Fibroblast of skin of right biceps (primary cell): ENCODE results near the gene NKAPL.
A peak's percentile ranks its signal among the peaks of the same experiment; 100 is the strongest.

Experiments used
- DNase-seq: peaks from one replicate; pipeline ENCODE4 v3.0.0-alpha.2; 2013

Gene NKAPL

DNA sequence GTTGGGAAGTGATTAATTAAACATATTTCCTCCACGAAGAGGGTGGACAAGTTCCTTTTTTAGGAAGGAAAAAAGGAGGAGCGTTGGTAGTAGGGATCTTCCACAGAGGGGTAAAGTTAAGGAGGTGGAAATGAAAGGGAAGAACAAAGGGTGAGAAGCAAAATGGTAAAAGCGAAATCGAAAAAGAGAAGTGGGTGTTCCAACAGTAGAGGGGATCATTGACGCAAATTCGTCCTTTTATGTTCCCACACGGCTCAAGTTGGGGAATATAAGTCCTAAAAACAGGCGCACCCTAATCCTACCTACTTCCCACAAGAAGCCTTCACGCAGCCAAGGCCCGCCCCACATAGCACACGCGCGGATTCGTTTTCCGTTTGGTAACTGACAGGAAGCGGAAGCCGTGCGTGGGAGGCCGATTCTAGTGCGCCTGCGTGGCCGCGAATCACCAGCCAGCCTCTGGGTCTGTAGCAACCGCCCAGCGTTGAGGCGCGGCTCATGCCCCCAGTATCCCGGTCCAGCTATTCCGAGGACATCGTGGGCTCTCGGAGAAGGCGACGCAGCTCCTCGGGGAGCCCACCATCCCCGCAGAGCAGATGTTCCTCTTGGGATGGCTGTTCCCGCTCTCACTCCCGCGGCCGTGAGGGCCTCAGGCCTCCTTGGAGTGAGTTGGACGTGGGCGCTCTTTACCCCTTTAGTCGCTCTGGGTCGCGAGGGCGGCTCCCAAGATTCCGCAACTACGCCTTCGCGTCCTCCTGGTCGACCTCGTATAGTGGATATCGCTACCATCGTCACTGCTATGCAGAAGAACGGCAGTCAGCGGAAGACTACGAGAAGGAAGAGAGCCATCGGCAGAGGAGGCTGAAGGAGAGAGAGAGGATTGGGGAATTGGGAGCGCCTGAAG lies at the start of gene NKAPL:
TSS of gene NKAPL (plus strand) at position 421 of the 901 bp plus-strand sequence. CDS start at position 496, 75 bp downstream.
- DNase-seq, result peak; percentile 72

DNA sequence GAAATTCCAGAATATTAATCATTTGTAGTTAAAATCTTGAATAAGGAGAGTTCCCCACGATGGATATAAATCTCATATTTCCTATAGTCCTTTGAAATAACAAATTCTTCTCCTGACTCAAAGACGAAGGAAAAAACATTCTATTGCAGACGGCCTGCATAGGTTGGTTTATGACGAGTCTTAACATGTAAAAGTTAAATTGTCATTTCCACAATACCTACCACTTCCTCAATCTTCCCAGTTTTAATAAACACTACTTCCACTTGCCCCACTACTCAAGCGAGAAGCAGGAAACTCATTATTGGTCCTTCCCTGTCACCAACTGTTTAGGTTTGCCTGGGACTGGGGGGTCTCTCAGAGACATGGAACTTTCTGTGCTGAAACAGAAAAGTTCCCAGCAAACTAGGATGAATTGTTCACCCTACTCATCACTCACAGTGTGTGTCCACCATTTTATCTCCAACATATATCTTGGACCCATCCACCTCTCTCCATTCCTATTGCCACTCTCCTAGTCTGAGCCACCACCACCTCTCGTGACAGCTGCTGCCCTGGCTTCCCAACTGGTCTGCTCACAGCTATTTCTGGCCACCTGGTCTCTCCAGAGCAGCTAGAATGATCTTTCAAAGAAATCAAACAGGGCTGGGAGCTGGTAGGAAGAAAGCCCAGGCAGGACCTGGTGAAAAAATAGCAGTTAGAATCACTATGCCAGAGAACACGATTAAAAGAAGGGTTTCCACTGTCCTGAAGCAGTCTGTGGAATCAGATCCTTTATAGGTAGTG lies 49.2 kb upstream of the NKAPL start:
- DNase-seq, result no peak

DNA sequence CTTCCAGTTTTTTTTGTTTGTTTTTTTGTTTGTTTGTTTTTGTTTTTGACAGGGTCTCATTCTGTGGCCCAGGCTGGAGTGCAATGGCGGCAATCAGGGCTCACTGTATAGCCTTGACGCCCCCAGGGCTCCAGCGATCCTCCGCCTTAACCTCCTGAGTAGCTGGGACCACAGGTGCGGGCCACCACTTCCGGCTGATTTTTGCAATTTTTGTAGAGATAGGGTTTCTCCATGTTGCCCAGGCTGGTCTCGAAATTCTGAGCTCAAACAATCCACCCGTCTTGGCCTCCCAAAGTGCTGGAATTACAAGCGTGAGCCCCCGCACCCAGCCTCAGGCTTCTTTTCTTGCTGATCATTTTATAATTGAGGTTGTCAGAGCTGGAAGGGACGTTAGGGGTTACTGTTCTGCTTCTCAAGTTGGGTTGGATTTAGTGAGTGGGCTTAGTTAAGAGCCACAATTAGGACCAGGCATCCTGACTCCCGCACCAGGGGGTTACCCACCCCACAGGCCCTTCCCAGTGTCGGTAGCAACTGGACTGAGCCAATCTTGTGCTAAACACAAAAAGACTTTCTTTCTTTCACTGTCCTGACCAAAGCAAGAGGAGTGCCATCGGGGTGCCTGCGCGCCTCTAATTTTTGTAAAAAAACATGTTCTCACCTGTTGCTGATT lies 47.1 kb upstream of the NKAPL start:
- no peak for DNase-seq

DNA sequence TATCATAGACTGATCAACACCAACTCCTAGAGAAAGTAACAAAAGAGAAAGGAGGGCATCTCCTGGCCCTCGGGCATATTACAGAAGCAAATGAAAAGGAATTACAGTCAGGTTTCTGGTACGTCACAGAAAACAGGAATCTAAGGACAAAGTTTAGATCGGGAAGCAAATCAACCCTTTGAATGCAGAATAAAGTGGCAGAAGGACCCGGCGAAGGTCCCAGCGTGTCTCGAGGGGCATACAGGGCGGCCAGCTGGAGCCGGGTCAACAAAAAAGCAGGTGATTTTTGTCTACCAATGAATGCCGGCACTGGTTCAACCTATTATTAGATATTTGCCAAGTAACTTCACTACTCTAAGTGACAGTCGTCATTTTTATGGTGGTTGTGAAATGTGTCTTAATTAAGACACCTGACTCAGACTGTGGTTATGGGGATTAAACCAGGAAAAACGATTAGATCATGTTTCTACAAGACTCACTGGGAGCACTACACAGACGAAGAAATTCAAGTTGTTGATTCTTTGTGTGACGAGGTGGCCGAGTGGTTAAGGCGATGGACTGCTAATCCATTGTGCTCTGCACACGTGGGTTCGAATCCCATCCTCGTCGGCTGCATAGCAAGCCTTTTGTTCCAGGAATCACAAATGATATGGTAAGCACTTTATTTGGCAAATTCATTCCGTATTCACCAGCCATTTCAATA lies 46.4 kb upstream of the NKAPL start:
- DNase-seq, result peak; percentile 86

DNA sequence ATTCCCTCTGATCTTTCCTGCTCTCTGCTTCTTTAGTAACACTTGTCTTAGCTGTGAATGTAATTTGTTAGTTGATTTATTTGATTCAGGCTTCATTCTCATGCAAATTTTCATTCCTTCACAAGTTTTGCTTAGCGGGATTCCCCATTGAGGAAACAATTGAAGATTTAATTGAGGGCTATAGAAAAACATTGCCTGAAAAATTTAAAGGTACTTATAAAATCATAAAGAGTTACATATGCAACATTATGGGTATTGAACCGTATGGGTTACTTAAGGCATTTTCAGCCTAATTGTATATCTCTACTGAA lies 45.9 kb upstream of the NKAPL start:
- no peak for DNase-seq

DNA sequence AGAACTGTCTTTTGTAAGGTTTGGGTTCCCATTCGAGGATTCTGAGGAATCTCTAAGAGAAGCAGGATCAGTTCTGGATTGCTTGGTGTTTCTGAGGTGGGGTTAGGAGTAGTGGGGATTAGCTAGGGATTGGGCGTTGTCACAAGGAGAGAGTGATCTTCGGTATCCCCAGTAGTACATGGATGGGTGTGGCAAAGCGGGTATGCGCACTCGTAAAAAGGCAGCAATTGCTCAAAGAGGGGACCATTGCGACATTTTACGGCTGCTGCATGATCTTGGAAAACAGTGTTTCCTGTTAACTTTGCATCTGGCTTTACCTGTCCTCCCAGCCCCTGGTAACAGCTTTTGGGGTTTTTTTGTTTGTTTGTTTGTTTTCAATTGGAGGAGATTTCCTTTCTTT lies 43.7 kb upstream of the NKAPL start:
- DNase-seq, result peak; percentile 25

DNA sequence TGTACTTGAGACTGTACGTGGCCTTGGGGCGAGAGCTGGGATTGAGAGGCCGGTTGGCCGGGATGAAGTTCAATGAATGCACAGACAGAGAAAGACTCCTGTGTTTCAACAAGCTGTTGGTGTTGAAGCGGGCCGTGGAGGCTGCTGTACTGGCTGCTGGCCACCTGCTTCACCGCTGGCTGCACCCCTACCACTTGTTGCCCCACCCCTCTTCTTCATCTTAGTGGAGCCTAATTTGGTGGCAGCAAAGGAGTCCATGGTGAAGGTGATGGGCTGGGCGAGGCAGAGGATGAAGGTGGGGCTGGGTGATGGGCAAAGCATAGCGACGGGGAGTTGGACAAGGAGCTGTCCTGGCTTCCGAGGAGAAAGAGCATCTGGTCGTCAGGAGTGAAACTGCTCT lies 41.2 kb upstream of the NKAPL start:
- no peak for DNase-seq

DNA sequence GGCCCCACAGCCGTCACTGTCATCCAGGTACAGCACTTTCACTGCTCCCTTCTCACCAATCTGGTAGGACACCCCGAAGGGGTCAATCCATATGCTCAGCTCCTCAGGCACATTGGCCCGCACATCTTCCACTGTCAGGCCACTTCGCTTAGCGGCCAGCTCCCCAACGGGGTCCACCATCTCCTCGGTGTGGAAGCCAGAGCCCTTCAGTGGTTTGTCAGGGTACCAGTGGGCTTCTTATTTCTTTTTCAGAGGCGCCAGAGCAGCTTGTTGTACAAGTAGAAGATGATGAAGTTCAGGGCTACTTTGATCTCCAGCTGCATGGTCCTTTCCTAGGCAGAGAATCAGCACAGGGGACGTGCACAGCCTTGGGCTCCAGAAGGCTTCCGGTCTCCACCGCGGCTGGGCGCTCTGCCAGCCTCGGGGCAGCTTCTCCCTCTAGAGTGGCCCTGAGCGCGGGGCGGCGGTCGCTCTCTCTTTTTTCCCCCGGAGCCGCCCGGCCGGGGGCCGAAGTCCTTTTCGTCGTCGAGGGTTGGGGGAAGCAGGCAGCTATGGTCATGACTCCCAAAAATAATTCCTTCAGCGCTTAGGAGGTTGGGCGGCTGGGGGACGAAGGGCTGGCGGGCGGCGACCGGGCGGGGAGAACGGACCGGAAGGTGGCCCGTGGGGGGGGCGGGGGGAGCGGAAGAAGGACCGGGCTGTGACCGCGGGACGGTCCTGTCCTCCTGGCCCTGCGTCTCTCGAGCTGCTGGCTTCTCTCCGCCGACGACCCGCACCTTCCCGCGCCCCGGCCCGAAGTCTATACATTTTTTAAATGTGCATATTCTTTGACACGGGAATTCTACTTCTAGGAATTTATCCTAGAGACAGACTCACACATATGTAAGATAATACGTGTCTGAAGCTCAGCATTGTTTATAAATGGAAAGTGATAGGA lies 40.5 kb upstream of the NKAPL start:
- peak; percentile 76 for DNase-seq

DNA sequence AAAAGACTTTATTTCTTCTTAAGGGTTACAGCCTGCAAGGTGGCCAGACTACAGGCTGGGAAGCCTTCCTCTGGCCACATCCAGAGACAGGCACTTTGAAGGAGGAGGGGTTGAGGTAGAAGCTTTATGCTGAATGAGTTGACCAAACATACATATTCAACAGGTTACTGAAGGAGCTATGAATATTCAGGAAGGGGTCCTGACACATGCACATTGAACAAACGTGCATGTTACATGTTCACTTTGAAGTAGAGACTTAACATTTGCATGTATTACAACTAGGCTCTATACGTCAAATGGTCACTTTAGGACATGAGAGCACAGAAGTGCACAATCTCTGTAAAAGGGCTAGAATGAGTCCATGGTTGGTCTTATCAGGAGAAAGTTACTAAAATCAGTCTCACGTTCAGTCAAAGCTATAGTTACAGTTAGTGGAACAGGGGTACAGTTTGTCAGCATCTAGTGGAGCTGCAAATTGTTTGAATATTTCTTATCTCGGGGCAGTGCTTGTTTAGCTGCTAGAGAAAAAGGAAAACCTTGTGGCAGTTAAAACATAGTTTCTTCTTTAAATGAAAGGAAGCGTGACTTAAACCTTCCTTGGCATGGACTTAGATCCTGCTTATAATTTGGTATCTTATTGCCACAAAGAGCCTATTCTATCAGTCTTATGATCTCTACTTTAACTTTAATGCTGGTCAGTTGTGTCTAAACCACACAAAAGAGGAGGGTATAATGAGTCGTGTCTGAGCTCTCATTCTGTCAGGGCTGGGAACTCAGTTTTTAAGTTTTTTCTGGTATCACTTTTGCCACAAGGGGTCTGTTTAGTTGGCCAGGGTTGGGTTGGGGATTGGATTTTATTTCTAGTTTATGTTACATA lies 38.6 kb upstream of the NKAPL start:
- no peak for DNase-seq

DNA sequence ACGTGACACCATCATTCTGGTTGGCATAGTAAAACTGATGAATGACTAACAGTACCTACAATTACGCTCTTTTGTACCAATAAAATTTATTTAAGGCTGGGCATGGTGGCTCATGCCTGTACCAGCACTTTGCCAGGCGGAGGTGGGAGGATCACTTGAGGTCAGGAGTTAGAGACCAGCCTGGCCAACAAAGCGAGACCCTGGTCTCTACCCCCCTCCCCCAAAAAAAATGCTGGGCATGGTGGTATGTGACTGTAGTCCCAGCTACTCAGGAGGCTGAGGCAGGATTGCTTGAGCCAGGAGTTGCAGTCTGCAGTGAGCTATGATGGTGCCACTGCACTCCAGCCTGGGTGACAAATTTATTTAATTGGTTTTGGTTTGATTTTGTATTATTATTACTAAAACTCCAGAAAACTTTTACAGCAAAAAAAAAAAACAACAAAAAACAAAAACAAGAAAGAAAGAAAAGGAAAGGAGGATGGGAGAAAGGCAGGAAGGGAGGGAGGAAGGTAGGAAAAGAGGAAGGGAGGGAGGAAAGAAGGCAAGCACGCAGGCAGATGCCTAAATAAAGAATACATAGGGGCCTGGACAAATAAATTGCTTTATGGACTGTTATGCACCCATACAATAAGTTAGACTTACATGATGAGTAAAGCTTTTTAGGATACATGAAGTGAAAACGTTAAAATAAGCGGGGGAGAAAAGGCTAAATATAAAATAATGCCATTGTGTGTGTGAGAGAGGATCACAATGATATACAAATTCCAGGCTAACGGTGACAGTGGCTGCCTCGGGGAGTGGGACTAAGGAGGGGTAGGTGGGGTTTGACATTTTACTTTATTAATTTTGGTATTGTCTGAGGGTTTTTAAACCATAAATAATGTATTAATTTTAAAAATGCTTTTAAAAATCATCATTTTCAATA lies 34.7 kb upstream of the NKAPL start:
- no peak for DNase-seq

DNA sequence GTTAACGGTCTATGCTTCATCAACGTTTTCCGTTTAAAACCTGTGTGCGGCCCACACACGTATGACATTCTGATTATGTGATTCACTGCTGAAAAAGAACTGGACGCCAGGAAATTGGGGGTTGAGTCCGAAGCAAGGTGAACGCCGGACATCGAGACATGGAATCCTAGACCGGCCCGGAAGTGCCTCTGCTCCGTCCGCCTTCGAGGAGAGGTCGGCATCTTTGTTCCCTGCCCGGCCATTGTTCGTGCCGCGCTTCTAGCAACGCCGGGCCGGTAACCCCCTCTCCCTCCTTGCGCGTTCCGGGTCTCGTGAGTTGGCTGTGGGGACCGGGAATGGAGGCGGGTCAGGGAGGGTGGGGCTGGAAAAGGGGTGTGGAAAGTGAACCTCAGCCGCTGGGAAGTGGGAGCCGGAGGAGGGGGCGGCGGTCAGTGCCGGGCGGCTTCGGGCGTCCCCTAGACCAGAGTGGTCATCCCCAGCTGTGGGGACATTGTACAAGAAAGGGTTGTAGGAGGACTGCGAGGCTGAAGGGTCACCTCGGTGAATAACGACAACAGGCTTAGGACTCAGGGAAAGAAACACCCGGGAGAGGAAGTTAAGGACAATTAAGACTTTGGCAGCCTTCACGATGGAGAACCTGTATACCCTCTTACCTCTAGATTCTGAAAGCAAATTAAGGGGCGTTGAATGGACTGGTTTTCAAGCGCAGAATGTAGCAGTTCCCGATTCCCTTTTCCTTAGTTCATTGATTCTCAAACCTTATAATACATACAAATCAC lies 33.9 kb upstream of the NKAPL start, which contains the start of gene ZSCAN9:
TSS of gene ZSCAN9 (plus strand) at position 220 of the 779 bp plus-strand sequence. CDS start 1,810 bp downstream, outside the sequence.
- peak; percentile 87 for DNase-seq

DNA sequence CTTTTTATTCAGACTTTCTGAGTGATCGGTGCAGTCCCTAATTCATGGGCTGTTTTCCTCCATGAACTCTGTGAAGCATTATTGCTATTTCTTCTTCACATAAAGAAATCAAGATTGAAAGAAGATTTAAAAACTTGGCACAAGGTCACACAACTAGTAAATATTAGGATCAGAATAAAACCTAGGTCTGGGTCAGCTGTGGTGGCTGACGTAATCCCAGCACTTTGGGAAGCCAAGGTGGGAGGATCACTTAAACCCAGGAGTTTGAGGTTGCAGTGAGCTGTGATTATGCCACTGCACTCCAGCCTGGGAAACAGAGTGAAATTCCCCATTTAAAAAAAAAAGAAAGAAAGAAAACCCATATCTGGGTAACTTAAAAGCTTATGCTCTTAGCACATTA lies 32.6 kb upstream of the NKAPL start:
- DNase-seq, result no peak

DNA sequence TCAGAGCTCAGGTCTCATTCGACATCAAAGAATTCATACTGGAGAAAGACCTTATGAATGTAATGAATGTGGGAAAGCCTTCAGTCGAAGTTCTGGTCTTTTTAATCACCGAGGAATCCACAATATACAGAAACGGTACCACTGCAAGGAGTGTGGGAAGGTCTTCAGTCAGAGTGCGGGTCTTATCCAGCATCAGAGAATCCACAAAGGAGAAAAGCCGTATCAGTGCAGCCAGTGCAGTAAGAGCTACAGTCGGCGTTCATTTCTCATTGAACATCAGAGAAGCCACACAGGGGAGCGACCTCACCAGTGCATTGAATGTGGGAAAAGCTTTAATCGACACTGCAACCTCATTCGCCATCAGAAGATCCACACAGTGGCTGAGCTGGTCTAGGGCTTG lies 26.3 kb upstream of the NKAPL start:
- DNase-seq, result no peak

DNA sequence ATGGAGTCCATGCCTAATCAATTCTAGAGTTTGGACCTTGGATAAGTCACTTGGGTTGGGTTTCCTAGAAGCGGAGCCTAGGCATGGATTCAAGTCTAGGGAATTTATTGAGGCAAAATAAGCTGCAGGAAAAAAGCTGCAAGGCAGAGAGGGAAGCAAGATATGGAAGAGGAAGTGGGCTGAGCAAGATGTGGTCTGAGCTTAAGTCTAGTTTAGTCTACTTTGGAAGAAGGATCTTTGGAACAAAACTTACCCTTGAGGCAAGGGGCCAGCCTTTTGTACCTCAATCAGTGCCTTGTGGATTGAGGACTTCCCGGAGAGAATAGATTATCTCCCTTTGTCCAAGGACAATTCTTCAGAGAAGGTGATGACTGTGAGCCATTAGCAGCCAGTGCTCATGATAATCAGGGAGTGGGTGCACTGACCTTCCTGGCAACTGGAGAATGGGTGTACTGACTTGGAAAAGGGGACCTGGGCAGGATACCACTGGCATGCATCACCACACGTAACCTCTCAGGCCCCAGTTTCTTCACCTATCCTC lies 23.1 kb upstream of the NKAPL start:
- DNase-seq, result no peak

DNA sequence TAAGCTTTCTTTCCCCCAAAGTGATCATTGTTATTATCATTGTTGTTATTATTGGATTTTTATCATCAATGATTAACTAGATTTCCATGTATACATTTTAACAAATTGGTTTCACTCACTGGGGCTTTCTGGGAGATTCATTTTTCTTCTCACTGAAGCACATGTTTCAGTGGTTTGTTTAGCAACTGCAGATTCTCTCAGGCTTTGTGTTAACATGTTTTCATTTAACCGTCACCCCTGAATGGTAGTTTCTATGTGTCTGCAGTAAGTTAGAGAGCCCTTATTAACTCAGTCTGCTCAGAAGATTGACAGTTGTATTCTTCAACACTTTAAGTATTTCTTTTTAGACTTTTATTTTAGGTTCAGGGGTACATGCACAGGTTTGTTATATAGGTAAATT lies 19.5 kb upstream of the NKAPL start:
- no peak for DNase-seq

DNA sequence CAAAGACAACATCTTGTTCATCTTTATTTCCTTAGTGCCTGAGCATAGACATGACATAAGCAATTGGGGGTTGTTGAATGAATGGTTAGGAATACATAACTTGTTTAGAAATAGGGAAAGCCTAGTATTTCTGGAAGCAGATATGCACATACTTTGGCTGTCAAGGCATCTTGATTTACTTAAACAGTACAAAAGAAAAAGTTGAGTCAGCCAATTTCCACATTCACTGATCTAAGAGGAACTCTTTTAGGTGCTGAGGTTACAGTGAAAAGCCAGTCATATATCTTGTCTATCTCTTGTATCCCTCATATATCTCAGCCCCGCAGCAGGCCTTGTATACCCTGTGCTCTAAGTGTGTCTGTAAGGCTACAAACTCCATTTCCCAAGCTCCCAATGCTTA lies 18.6 kb upstream of the NKAPL start:
- DNase-seq, result no peak

DNA sequence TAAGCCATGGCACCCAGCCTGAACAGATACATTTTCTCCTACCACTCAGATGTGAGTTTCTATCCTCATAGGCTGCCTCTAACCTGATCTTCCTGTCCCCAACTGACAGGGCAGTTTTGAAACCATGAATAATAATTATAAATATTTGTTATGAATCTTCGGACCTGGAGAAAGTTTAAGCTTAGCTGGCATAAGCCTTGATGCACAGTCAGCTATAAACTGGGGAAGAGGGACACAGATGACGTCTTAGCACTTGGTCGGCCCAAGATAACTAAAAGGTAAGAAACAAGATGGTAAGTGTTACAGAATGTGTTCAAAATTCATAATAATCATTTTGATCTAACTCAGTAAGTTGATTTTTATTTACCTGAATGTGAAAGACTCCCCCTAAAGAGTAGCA lies 15.2 kb upstream of the NKAPL start:
- DNase-seq, result no peak

DNA sequence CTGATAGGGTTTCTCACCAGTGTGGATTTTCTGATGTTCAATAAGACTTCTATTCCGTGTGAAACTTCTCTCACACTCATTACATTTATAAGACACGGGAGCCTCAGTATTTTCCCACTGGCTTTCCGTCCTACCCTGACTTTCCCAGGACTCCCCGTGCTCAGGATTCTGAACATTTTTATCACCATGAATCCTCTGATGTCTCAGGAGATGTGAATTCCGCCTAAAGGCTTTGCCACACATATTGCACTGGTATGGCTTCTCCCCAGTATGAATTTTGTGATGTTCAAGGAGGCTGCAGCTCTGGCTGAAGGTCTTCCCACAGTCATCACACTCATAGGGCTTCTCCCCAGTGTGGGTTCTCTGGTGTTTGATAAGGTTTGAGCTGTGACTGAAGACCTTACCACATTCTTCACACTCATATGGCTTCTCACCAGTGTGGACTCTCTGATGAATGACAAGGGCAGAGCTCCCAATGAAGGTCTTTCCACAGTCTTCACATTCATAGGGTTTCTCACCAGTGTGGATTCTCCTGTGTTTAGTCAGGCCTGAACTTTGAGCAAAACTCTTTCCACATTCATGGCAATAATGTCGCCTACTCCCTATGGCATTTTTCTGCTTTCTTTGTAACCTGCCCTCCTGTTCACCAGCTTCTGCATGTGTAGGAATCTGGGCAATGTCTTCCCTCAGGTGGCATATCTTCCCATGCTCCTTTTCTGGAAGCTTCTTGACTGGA lies 13.7 kb upstream of the NKAPL start:
- no peak for DNase-seq
